ENCODE results near the gene CWC27. TPM values are rescaled to one million over a fixed set of nuclear protein-coding genes. Genes with fewer than 3 reads are reported as not detected.
A peak's percentile ranks its signal among the peaks of the same experiment; 100 is the strongest.
"Not testable (repeated sequence)": the region's sequence is repeated elsewhere in the genome, so short reads cannot be mapped to it uniquely, and the experiment has no call there.

The CWC27 gene
- total RNA-seq, 4 donors from 2014 or later, result 8.8 to 38.1 (median 17.6) TPM

DNA sequence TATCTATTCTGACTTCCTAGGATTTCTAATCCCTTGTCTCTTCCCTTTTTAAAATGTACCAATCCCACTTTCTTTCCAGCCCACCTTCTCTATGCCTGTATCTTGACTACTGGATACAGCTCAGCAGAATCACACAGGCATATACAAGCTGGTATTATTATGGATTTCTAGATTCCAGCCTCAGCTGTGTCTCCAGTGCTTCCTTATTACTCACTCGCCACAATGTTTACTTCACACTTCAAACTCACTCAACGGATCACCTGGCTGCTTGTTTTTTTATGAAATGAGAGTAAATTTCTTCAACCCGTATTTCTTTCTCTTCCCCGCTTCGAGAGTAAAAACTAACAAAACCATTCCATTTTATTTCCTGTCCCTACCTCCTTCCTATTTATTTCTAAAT is 38.8 kb downstream of the CWC27 start:
- DNase-seq (ENCODE audit: low spot score in 2 of 2), result no peak
- WGBS, 2 donors, result 91 to 95% methylated on average over 5 of the region's 5 CpGs
- H3K27ac ChIP-seq, result no peak overlapping the region
- TF ChIP-seq, protein P1, sequence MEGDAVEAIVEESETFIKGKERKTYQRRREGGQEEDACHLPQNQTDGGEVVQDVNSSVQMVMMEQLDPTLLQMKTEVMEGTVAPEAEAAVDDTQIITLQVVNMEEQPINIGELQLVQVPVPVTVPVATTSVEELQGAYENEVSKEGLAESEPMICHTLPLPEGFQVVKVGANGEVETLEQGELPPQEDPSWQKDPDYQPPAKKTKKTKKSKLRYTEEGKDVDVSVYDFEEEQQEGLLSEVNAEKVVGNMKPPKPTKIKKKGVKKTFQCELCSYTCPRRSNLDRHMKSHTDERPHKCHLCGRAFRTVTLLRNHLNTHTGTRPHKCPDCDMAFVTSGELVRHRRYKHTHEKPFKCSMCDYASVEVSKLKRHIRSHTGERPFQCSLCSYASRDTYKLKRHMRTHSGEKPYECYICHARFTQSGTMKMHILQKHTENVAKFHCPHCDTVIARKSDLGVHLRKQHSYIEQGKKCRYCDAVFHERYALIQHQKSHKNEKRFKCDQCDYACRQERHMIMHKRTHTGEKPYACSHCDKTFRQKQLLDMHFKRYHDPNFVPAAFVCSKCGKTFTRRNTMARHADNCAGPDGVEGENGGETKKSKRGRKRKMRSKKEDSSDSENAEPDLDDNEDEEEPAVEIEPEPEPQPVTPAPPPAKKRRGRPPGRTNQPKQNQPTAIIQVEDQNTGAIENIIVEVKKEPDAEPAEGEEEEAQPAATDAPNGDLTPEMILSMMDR (IDR thresholded peaks at IDR 0.05), result no peak
- TF ChIP-seq POLR2A (IDR thresholded peaks at IDR 0.05) (no peak), EP300 (IDR thresholded peaks at IDR 0.05) (no peak)
- H3K4me3 ChIP-seq, result no peak overlapping the region
- no peaks in the 10 kb centered on the region for H3K9me3 ChIP-seq
- H3K36me3 ChIP-seq, result peaks cover 0 to 65% (median 0%) of the 10 kb centered on the region in 3 donors
- H3K4me1 ChIP-seq, result no peaks in the 10 kb centered on the region
- H3K27me3 ChIP-seq, result no peaks in the 10 kb centered on the region

DNA sequence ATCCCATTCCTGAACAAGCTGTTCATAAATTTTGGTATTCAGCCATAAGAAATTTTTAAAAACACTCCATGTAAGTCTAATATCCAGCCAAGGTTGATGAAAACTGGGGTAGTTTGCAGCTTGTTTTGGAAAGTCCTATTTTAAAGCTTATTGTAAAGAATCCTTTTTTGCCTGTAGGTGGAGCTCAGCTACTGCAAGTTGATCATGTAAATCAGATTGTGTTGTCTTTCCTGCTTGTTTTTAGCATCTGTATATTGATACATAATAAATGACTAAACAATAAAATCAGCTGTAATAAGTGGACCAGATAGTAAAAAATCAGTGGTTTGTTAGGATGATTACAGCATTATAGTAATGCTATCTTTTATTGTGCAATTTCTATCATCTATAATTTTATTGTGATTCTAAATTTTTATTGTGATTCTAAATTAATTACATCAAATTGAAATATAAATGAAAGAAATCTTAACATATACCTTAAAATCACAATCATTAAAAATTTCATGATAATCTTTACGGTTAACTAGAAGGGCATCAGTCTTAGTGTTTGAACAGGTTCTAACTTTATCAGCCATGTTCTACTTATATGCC is 42.4 kb downstream of the CWC27 start:
- no peak for DNase-seq (ENCODE audit: low spot score in 2 of 2)
- H3K27ac ChIP-seq, result no peak overlapping the region
- H3K4me3 ChIP-seq, result no peak overlapping the region
- H3K36me3 ChIP-seq, result peaks cover 0 to 42% (median 0%) of the 10 kb centered on the region in 3 donors
- no peaks in the 10 kb centered on the region for H3K9me3 ChIP-seq
- TF ChIP-seq, protein P1 (IDR thresholded peaks at IDR 0.05), result peak; percentile 38 to 62 (median 50)
- no peak for TF ChIP-seq EP300 (IDR thresholded peaks at IDR 0.05)
- no peaks in the 10 kb centered on the region for H3K4me1 ChIP-seq
- 84 to 88% methylated on average over 1 of the region's 1 CpG for WGBS, 2 donors
- no peaks in the 10 kb centered on the region for H3K27me3 ChIP-seq

DNA sequence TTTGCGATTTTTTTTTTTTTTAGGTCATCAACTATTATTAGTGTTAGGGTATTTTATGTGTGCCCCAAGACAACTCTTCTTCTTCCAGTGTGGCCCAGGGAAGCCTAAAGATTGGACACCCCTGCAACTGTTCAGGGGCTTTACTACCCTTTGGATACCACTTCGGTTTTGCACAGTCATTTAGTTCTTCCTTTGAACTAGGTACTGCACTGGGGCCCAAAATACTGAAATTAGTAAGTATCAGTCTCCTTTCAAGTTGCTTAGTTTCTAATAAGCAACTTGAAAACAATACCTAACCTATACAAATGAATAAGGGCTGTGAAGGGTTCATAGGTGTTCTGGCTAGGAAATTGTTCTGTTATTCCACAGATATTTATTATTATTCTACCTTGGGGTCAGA is 45.3 kb downstream of the CWC27 start:
- DNase-seq (ENCODE audit: low spot score in 2 of 2), result no peak
- 76 to 84% methylated on average over 2 of the region's 2 CpGs for WGBS, 2 donors
- no peak overlapping the region for H3K4me3 ChIP-seq
- no peak overlapping the region for H3K27ac ChIP-seq
- peaks cover 0 to 15% (median 0%) of the 10 kb centered on the region in 3 donors for H3K36me3 ChIP-seq
- no peaks in the 10 kb centered on the region for H3K4me1 ChIP-seq
- TF ChIP-seq POLR2A (IDR thresholded peaks at IDR 0.05) (no peak), EP300 (IDR thresholded peaks at IDR 0.05) (no peak)
- TF ChIP-seq, protein P1 (IDR thresholded peaks at IDR 0.05), result no peak
- no peaks in the 10 kb centered on the region for H3K9me3 ChIP-seq
- no peaks in the 10 kb centered on the region for H3K27me3 ChIP-seq

DNA sequence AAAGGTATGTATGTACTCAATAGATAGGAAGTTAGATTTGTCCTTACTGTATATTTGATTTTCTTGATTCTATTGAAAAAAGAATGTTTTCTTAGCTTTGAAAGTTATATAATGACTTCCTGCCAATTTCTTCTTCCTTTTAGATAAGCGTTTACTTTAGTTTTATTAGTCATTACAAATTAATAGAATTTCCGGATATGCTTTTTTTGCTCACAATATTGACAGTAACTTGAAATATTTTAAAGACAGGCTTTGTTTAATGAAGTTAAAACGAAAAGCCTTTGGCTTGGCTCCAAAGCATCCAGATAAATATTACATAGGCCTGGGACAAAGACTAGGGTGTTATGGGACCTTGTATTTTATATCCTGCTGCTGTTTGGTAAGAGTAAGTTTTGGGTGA is 49.5 kb downstream of the CWC27 start:
- Histone ChIP-seq H3K36me3 (peaks cover 0 to 3% (median 0%) of the 10 kb centered on the region in 3 donors), H3K4me3 (no peak overlapping the region), H3K9me3 (no peaks in the 10 kb centered on the region), H3K4me1 (no peaks in the 10 kb centered on the region), H3K27me3 (no peaks in the 10 kb centered on the region), H3K27ac (no peak overlapping the region)
- DNase-seq (ENCODE audit: low spot score in 2 of 2), result no peak
- TF ChIP-seq, protein P1 (IDR thresholded peaks at IDR 0.05), result no peak
- TF ChIP-seq POLR2A (IDR thresholded peaks at IDR 0.05), result no peak
- no peak for TF ChIP-seq EP300 (IDR thresholded peaks at IDR 0.05)
- 50 to 58% methylated on average over 3 of the region's 3 CpGs for WGBS, 2 donors

DNA sequence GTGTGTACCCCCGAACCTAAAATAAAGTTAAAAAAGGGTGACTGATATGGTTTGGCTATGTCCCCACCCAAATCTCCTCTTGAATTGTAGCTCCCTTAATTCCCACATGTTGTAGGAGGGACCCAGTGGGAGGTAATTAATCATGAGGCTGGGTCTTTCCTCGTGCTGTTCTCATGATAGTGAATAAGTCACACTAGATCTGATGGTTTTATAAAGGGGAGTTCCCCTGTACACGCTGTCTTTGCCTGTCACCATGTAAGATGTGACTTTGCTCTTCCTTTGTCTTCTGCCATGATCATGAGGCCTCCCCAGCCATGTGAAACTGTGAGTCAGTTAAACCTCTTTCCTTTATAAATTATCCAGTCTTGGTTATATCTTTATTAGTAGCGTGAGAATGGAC is 50.6 kb downstream of the CWC27 start:
- H3K36me3 ChIP-seq, result not testable (repeated sequence)

DNA sequence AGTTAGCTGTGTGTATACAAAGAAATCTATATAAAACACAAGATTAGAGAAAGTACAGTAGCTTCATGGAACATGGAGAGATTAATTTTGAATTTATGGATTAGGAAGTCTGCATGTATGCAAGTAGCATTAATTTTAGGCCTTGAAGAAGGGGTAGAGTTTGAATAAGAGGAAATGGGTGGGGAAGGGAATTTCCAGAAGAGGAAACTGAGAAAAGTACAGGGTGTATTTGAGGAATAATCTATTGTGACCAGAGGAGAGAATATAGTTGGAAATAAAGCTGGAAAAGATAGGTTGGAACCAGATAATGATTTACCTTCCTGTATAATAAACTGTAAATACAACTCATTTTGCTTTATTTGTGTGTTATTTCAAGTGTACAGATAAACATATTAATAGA is 53.6 kb downstream of the CWC27 start:
- no peaks in the 10 kb centered on the region for H3K4me1 ChIP-seq
- TF ChIP-seq, protein P1 (IDR thresholded peaks at IDR 0.05), result no peak
- DNase-seq (ENCODE audit: low spot score in 2 of 2), result no peak
- no peaks in the 10 kb centered on the region for H3K27me3 ChIP-seq
- H3K27ac ChIP-seq, result no peak overlapping the region
- H3K4me3 ChIP-seq, result no peak overlapping the region
- no peaks in the 10 kb centered on the region for H3K9me3 ChIP-seq
- no peaks in the 10 kb centered on the region for H3K36me3 ChIP-seq

More for the DNA sequence above, 50.6 kb downstream of the CWC27 start:
- not testable (repeated sequence) for H3K4me3 ChIP-seq; DNase-seq (ENCODE audit: low spot score in 2 of 2); H3K27me3 ChIP-seq; H3K9me3 ChIP-seq; H3K27ac ChIP-seq; H3K4me1 ChIP-seq
- 83 to 90% methylated on average over 4 of the region's 4 CpGs for WGBS, 2 donors
